ENCODE measurements around the gene KCNN1. TPM values are rescaled to one million over a fixed set of nuclear protein-coding genes. Genes with fewer than 3 reads are reported as not detected.

The KCNN1 gene
- total RNA-seq, 2 donors from 2014 or later = 0.56 to 0.63 TPM

- Histone ChIP-seq H3K4me1 (peaks cover 0 to 19% of the 10 kb centered on the region in 2 donors), H3K4me3 (no peak overlapping the region), H3K36me3 (no peaks in the 10 kb centered on the region), H3K9me3 (no peaks in the 10 kb centered on the region), H3K27ac (no peak overlapping the region), H3K27me3 (no peaks in the 10 kb centered on the region)
- no peak for TF ChIP-seq CTCF (IDR thresholded peaks at IDR 0.05)
- DNase-seq (ENCODE audit: low spot score) = no peak
These were observed 76.8 kb downstream of the KCNN1 start for GRCh38 chr19:18043676-18044075.

GRCh38 chr19:18044825-18045304 lies 78.0 kb downstream of the KCNN1 start:
- Histone ChIP-seq H3K4me3 (peak overlapping the region; percentile 26 to 49), H3K27me3 (no peaks in the 10 kb centered on the region), H3K4me1 (peaks cover 0 to 28% of the 10 kb centered on the region in 2 donors), H3K9me3 (no peaks in the 10 kb centered on the region), H3K27ac (peak overlapping the region; percentile 68 to 76), H3K36me3 (no peaks in the 10 kb centered on the region)
- DNase-seq (ENCODE audit: low spot score) = peak; percentile 86
- TF ChIP-seq CTCF (IDR thresholded peaks at IDR 0.05) = no peak

GRCh38 chr19:18045307-18046050 lies 78.6 kb downstream of the KCNN1 start:
- Histone ChIP-seq H3K27ac (peak overlapping the region; percentile 68 to 76), H3K27me3 (no peaks in the 10 kb centered on the region), H3K4me3 (peak overlapping the region; percentile 26 to 49), H3K4me1 (peaks cover 0 to 31% of the 10 kb centered on the region in 2 donors), H3K9me3 (no peaks in the 10 kb centered on the region), H3K36me3 (no peaks in the 10 kb centered on the region)
- TF ChIP-seq CTCF (IDR thresholded peaks at IDR 0.05) = no peak
- no peak for DNase-seq (ENCODE audit: low spot score)

GRCh38 chr19:18046059-18046718 lies 79.3 kb downstream of the KCNN1 start:
- Histone ChIP-seq H3K36me3 (no peaks in the 10 kb centered on the region), H3K4me3 (no peak overlapping the region), H3K4me1 (peaks cover 0 to 36% of the 10 kb centered on the region in 2 donors), H3K9me3 (no peaks in the 10 kb centered on the region), H3K27me3 (no peaks in the 10 kb centered on the region), H3K27ac (peak overlapping the region; percentile 68 to 76)
- no peak for TF ChIP-seq CTCF (IDR thresholded peaks at IDR 0.05)
- peak; percentile 71 for DNase-seq (ENCODE audit: low spot score)

- Histone ChIP-seq H3K4me3 (no peak overlapping the region), H3K27me3 (no peaks in the 10 kb centered on the region), H3K27ac (peak overlapping the region; percentile 76 to 84), H3K36me3 (no peaks in the 10 kb centered on the region), H3K4me1 (peaks cover 0 to 43% of the 10 kb centered on the region in 2 donors), H3K9me3 (no peaks in the 10 kb centered on the region)
- no peak for TF ChIP-seq CTCF (IDR thresholded peaks at IDR 0.05)
- peak; percentile 94 for DNase-seq (ENCODE audit: low spot score)
These were observed 82.5 kb downstream of the KCNN1 start for GRCh38 chr19:18049385-18049784.

Other genes with a start within 250 kb of the KCNN1 start
- 10 to 100 TPM; 26.8 to 31.2 TPM for gene MAP1S, start 247.6 kb upstream of the KCNN1 start, total RNA-seq
- 1 to 10 TPM in 1 of 2 donors, under 1 TPM in 1; 0.19 to 1.3 TPM for gene FCHO1, start 215.6 kb upstream of the KCNN1 start, total RNA-seq
- gene B3GNT3, start 172.0 kb upstream of the KCNN1 start, total RNA-seq = not detected
- gene INSL3, start 145.6 kb upstream of the KCNN1 start, total RNA-seq = not detected
- 1 to 10 TPM in 1 of 2 donors, under 1 TPM in 1; 0.93 to 4.0 TPM for gene JAK3, start 119.1 kb upstream of the KCNN1 start, total RNA-seq
- gene RPL18A, start 107.2 kb upstream of the KCNN1 start, total RNA-seq = 100 to 1,000 TPM; 496 to 916 TPM
- gene SLC5A5, start 95.2 kb upstream of the KCNN1 start, total RNA-seq = not detected
- 10 to 100 TPM; 56.7 to 65.5 TPM for gene CCDC124, start 34.1 kb upstream of the KCNN1 start, total RNA-seq
- gene ARRDC2, start 41.1 kb downstream of the KCNN1 start, total RNA-seq = 10 to 100 TPM; 26.7 to 42.4 TPM
- under 1 TPM; 0.22 to 0.75 TPM for gene IL12RB1, start 119.8 kb downstream of the KCNN1 start, total RNA-seq
- gene MAST3, start 130.7 kb downstream of the KCNN1 start, total RNA-seq = 1 to 10 TPM; 5.8 to 7.5 TPM
- 10 to 100 TPM; 18.7 to 19.0 TPM for gene PIK3R2, start 186.1 kb downstream of the KCNN1 start, total RNA-seq
- 10 to 100 TPM in 1 of 2 donors, 1 to 10 TPM in 1; 8.1 to 43.2 TPM for gene IFI30, start 206.7 kb downstream of the KCNN1 start, total RNA-seq
- 10 to 100 TPM; 28.3 to 40.8 TPM for gene MPV17L2, start 226.1 kb downstream of the KCNN1 start, total RNA-seq
- 10 to 100 TPM in 1 of 2 donors, 1 to 10 TPM in 1; 8.6 to 27.0 TPM for gene RAB3A, start 236.9 kb downstream of the KCNN1 start, total RNA-seq